Testis (tissue), 2 donors: ENCODE measurements around the gene PLXDC2.

ENCODE experiments used
- CTCF ChIP-seq, 3 experiments: fragments of 450-650 bp in 2 of 3; fragments of 200-600 bp in 1 of 3; sonication (generic) in 1 of 3; IDR thresholded peaks; one replicate each; pipeline ENCODE4 v1.5.1; 2016 to 2019; ENCODE audit warnings: antibody characterized with exemption in 3 of 3, mild to moderate bottlenecking in 2 of 3, moderate library complexity in 1 of 3
- POLR2A ChIP-seq: fragments of 450-650 bp; IDR thresholded peaks from one replicate; pipeline ENCODE4 v1.6.1; 2017; ENCODE audit warnings: antibody characterized with exemption, mild to moderate bottlenecking, moderate library complexity

- TF ChIP-seq CTCF (IDR thresholded peaks at IDR 0.05) (no peak), POLR2A (no peak)
Observed at GRCh38 chr10:20020677-20021076, 204.4 kb downstream of the PLXDC2 start.
